CD4-positive, alpha-beta T cell treated with Interleukin-15 for 1 hour (primary cell): ENCODE measurements around the gene REXO2.

Source experiments
- DNase-seq: peaks from one replicate; pipeline ENCODE4 v3.0.0-alpha.2; 2020

Gene REXO2

DNA sequence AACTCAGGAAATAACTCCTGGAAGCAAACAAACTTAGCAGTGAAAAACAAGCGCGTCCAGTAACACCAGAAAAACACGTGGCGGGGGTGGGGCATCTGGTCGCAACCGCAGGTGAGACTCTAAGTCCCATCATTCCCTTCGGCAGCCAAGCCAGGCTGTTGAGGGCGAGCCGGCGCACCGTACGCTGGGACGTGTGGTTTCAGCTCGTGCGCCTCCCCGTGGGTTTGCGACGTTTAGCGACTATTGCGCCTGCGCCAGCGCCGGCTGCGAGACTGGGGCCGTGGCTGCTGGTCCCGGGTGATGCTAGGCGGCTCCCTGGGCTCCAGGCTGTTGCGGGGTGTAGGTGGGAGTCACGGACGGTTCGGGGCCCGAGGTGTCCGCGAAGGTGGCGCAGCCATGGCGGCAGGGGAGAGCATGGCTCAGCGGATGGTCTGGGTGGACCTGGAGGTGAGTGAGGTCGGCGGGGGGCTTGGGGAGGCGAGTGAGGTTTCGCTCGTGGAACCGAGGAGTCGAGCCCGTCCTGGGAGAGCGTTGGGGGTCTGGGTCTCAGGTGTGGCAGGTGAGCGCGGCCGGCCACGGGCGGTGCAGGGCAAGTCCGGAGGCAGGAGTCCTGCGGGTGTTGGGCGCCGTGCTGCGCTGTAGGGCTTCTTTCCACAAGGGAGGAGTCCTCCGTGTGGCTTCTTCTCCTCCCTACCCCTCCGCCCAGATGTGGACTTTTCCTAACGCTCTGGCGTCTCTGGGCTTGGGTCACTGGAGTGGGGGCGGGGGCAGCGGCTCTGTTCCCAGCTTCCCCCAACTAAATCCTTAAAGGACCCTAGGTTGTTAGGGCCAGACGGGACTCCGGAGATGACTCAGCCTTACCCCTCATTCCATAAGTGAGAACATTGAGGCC, at the start of gene REXO2:
Gene REXO2 (plus strand): TSS at position 239 of the 892 bp plus-strand sequence. CDS start 62 bp downstream, at position 301.
- peak; percentile 95 for DNase-seq

DNA sequence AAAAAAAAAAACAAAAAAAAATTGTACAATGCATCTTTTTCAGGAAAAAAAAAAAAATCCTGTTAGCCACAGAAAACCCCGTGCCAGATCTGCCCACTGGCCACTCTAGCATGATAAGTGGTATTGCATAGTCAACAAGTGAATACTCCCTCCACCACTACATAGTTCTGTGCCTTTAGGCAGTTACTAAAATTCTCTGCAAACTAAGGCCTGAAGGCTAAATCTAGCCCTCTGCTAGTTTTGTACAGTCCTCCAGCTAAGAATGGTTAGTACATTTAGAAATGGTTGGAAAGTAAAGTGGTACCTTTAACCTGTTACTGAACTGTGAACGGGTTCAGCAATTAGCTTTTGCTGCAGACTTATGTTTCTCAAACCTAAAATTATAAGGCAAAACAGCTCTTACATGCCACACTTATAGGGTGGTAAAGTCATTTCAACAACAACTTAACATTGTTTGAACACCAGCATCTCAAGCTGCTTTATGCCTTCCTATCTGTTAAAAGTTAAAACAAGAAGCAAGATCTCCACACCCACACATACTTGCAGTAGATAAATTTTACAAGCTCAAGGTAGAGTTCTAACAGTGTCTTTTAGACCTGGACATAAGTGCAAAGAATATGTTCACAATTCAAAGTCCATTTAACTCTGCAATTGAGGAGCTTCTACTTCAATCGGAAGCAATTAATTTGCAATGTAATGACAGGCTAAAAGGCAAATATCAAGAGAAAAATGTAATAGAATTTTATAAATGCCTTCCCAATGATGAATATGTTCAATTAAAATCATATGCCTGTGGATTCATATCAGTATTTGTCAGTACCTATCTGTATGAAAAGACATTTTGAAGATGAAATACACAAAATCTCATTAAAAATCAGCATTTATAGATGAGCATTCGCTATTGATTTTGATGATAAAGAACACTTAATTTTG, 46.3 kb upstream of the REXO2 start:
- no peak for DNase-seq

DNA sequence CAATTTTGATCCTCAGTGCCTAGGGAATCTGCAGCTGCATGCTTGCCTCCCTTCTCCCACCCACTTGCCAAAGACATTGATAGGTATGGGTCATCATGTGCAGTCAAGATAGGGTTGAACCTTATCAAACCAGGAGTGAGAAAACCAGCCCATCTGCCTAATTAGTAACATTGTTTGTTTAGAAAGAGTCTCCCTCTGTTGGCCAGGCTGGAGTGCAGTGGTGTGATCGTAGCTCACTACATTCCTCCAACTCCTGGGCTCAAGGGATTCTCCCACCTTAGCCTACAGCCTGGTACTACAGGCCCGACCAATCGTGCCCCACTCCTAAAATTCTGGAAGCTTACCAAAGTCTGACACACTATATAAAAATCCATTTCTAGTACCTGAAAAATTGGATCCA, 43.5 kb upstream of the REXO2 start:
- no peak for DNase-seq

DNA sequence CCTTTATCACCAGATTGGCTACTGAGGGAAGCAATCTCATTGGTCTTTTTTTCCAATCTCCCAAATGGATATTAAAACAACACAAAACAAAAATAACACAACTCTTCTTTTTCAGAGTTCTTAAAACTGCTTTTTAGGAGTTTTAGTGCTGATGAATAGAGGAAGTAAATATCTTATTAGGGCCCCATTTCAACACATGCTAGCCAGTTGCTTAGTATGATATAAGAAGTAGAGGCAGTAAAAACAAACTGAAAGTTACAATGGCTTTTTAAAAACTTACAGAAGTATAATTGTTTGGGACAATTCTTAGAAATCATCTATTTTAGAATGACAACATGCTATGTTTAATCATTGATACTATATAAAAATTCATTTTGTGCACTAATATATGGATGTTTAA, 42.4 kb upstream of the REXO2 start:
- DNase-seq = no peak

DNA sequence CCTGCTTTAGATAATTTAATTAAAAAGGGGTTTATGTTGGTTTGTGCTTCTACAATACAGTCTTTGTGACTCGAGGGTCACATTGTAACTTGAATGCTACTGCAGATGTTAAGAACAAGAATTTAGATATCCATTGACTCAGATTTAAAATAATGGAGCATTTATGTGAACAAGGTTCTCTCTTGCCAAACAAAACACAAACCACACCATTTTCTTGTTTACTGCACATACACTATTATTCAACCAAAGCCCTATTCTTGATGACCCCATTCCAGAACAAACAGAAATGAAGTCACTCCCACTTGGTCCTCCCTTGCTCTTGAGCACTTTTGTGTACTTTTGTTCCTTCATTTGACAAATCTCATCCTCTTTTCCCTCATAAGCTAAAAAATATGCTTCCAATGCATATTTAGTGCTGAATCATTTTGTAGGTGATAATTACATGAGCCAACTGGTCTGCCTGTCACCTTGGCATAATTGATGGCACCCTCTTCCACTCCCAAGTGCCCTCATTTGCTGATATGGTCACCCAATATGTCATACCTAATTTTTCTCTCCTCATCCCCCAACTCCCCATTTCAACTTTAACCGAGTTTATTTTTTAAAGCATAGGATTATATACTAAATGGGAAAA, 41.8 kb upstream of the REXO2 start:
- DNase-seq = no peak

DNA sequence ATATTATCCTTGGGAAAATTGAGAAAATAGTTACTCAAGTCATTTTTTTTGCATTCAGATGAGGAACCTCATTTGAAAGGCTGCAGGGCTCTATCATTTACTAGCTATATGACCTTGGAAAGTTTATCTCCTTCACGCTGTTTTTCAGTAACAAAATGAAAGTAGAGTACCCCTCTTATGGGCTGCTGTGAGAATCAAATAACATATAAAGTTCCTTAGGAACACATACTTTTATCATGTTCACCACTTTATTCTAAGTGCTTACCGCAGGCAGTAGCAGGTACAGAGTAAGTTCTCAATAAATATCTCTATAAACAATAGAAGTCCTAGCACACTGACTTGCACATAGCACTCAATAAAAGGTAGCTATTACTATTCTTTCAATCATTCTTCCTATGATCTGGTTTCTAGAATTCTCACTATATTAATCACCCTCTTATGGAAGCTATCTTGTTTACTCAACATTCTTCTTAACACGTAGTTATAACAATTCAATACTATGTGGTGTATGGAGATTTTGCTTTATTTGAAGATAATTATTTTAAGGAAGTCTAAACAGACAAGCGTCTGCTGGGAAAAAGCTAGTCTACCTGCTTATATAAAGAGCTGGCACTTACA, 40.9 kb upstream of the REXO2 start:
- DNase-seq = no peak

DNA sequence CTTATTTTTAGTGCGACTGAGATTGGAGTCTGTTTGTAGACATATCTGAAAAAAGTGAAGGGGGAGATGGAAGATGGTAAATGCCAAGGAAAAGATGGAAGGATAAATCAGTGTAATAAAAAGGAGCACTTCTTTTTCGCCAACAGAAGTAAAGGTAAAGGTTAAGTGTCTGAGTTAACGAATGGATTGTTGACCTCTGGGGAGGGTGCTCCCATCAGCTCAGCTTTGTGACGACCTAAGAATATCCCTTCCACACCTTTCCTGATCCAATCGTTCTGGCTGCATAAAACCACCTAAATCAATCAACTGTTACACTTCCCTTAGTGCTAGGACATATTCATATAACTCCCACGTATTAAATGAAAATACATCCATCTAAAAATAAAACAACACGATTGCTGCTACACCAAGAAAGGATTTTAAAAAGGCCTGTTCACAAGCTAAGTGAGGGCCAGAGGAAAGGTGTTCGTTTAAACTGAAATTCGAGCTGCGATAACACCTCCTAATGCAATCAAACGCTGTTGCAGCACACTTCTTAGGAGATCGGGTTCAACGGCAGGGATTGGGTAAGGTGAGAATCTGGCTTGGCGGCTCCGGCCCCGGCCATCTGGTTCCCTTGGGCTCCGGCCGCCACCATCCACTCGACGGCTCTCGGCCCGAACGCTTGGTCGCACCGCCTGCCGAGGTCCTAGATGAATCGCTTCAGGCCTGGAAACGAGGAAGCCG, 39.6 kb upstream of the REXO2 start:
- DNase-seq = no peak

DNA sequence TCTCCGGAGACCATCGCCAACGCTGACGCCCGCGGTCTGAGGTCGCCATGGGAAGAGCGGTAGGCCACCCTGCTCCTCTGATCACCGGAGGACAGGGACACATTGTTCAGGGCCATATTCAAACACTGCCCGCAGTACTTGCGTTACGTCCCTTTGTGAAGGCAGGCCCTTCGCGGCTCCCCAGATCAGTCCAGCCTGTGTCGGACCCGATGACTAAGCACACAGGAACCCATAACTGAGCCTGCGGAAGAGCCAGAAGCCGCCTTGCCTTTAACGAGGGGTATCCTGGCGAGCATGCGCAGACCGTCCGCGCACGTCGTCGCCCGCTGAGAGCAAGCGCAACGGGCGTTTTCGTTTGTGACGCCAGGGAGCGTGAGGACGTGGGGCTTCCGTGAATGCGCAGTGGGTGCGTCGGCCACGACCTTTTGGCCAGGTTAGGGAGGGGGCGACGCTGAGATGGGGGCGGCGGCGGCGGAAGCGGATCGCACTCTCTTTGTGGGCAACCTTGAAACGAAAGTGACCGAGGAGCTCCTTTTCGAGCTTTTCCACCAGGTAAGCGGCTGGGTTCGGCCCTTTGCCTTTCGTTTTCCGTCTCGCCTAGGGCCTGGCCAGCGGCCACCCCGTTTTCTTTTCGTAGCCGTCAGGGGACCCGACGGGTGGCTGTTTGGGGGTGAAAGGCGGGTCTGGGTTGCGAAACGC, 38.9 kb upstream of the REXO2 start, which contains the start of the genes C11orf71 and RBM7:
Gene C11orf71 (minus strand): TSS at position 296 of the 699 bp plus-strand sequence. CDS start 180 bp downstream, at position 116.
Gene RBM7 (plus strand): TSS at position 451 of the 699 bp plus-strand sequence. CDS start 6 bp downstream, at position 457.
- peak; percentile 99 for DNase-seq

DNA sequence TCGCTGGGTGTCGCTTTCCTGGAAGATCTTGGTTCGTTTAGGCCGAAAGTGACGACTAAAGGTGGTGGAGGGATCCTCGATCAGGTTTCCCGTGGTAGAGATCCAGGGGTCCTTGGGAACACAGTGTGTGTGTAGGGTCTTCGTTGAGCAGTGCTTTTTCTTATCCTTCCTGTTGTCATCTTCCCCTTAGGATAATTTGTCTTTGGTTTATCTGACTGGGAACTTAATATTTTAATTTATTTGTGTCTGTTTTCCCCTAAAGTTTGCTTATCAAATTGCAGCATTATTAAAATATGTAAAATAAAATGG, 38.4 kb upstream of the REXO2 start:
- DNase-seq = no peak

DNA sequence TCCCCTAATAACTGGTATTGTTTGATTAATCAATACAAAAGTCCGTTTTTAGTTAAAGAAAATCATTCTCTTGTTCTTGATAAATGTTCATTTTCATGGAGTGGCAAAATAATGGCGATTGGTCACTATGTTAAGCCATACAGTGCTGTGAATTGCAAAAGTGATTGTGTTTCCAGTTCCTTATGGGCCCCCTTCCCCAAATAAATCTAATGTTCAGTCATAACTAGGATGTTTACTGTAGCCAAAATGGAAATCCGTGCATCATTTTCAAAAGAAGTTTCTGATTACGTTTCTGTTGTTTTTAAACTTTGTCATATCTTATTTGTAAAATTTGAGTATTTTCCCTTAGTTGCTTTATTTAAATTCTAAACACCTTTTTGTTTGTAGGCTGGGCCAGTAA, 38.0 kb upstream of the REXO2 start:
- no peak for DNase-seq

DNA sequence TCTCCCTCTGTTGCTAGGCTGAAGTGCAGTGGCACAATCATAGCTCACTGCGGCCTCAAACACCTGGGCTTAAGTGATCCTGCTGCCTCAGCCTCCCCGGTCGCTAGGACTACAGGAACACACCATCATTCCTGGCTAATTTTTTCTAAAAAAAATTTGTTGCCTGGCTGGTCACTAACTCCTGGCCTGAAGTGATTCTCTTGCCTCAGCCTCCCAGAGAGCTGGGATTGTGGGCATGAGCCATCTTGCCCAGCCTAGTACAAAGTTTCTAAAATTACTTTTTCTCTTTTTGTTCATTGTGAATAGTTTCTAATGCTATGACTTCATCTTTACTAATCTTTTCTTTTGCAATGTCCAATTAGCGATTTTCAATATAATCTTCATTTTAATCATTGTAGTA, 26.3 kb upstream of the REXO2 start:
- DNase-seq = no peak

DNA sequence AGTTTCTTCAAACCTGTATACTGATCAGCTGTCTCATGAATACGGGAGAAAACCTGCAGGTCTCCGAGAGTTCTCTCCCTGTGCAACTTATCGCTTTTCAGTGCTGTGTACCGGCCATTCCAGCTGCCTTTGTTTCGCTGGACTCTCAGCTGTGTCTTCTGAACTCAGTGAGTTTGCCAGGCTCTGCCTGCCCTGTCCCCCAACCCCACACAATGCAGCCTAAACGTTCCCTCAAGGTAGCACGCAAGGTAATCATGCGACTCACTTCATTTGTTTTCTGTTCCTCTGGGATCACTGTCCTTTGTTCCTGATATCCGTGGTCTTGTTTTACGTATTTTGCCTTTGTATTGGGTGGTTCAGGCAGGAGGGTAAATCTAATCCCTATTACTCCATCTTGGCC, 25.3 kb upstream of the REXO2 start:
- no peak for DNase-seq

DNA sequence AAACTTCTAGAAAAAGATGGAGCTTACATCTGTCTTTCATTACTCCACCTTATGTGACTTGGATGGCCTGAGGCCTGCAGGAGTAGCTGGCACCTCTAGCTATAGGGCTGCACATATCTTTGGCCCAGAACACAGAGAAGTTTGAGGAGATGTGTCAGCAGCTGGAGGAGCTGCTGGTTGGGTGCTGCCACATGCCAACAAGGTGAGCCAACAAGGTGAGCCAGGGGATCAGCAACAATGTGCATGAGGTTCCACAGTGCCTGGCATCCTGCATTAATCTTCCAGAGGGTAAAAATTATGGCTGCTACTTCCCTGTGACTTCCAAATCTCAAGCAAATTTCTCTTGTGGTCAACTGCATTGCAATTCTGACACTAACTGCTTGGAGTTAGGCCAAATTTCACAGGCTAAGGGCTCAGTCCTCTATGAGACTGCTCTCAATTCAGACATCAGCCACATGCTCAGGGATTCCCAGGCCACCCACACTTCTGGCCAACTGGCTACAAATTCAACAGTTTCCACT, 22.8 kb upstream of the REXO2 start:
- DNase-seq = no peak

DNA sequence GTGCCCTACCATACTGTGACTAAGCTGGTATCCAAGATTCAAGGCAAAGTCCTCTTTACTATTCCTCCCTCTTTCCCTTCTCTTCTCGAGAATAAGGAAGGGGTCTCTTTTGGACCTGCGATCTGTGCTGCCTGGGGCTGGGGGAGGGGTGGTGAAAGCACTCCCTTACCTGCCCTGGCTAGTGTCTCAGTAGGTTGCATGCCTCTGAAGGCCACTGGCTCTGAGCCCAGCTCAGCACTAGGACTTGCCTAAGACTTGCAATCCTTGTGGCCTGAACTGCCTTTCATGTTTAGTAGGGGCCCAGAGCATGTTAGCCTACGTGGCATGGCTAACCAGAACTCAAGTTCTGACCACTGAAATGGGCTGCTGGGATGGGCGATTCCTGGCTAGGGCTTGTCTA, 13.0 kb upstream of the REXO2 start:
- no peak for DNase-seq

DNA sequence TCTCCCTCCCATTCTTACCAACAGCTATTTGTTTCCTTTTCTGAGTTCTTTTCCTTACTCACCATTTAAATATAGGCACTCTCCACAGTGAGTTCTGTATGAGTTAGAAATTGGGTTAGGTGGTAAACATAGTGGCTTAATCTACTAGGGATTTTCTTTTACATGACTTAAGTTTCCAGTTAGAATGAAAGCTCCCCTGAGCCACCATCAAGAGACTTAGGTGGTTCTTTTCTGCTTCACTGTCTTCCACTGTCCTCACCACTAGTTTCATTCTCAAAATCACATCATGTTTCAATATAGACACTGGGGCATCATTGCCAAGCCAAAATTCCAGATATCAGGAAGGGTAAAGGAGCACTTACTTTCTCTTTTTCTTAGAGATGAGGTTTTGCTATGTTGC, 9.0 kb upstream of the REXO2 start:
- DNase-seq = no peak

DNA sequence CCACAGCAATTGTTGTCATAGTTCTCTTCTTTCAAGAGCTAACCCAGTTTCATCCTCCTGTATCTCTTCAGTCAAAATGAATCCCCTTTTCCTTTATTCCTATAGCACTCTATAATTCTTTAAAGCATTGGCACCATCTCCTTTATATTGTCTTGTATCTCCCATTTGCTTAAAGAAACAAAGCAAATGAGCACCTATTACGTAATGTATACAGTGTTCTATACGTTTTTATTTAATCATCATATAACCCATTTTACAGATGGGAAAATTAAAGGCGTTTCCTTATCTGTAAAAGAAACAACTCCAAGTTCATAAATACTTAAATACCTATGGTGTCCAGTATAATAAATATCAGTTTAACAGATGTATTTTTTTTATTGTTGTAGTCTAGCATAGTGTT, 6.4 kb upstream of the REXO2 start:
- no peak for DNase-seq

DNA sequence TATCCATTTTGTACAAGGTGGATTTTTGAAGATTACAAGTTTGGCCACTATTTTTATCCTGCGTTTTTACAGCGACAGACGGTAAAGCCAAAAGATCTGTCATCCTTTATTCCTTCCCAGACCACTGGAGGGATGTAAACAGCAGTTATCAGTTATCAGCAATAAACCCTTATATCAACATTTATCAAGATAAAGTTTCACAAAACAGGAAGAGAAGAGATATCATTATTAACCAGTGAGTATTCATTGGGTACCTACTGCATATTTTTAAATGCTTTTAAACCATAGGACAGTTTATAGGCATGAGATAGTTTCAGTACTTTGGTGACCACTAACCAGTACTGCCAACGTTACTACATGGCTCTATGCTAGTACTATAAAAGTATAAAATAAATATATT, 5.9 kb upstream of the REXO2 start:
- no peak for DNase-seq

DNA sequence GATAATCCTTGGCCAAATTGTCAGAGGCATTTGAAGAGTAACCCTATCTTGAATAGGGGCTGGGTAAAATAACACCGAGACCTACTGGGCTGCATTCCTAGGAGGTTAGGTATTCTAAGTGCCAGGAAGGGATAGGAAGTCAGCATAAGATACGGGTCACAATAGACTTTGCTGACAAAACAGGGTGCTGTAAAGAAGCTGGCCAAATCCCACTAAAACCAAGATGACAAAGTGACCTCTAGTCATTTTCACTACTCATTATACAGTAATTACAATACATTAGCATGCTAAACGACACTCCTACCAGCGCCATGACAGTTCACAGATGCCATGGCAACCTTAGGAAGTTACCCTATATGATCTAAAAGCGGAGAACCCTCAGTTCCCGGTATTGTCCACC, 964 bp upstream of the REXO2 start:
- DNase-seq = no peak

DNA sequence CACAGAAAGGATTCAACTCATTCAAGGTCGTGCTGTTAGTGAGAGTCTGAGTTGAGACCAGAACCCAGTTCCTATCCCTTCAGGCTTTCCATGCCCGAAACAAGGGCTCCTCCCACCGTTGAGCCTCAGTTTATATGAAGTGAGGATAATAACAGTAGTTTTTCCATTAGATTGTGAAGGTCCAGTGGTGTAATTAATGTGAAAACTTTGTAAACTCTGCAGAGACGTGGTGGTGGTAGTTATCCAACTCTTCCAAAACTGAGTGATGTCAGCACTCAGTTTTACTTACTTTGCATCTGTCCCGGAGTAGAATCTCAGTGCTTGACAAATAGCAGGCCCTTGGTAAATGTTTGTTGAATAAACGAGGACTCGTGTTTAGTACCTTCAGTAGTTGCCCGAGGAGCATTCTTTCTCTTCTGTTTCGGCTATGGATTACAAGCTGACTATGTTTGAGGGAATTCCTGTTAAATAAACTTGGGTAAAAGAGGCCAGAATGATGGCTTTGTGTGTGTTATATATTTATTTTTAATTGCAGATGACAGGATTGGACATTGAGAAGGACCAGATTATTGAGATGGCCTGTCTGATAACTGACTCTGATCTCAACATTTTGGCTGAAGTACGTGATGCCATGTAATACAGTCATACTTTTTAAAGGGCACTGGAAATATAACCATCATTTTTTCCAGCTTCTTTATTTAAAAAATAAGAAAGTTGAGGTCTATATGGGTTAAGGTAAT, 1.0 kb downstream of the REXO2 start:
- DNase-seq = no peak

DNA sequence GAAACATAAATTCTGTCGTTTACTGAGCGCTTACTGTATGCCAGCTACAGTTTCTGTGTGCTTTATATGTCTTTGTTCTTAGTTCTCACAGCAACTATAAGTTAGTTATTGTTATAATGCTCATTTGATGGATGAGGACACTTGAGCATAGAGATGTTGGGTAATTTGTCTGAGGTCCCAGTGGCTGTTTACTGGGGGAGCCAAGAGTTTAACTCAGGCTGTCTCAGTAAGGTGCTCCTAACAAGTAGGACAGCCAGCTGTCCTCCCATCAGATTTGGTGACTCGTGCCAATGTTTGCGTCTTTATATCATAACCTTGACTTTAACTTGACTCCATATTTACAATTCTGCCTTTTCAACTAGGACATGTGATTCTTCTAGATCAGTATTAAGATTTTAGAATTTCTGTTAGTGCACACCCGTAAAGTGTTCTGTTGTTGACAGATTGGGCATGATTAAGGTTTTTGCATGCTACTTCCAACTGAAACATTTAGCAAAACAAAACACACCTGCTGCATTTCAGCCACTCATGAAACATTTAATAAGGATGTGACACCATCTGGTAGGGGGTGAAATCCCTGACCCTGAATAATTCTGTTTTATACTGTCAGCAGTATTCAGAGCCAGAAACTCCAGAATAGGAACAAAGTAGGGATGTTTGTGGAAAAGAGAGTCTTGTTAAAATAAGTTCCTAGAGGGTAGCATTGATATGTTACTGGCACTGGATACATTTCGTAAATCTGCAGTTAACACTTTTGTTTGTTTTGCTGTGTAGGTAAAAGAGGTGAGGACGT, 1.9 kb downstream of the REXO2 start:
- no peak for DNase-seq
